WTC11 (cell line): ENCODE data around the gene BAK1. TPM values are rescaled to one million over a fixed set of nuclear protein-coding genes. Genes with fewer than 3 reads are reported as not detected.

ENCODE experiments used
- ATAC-seq: fragments of 200-7000 bp; cut with Tn5 transposase; 2 replicates; pipeline ENCODE4 v1.10.0; 2021; ENCODE audit warnings: mild to moderate bottlenecking, moderate library complexity
- CTCF ChIA-PET: fragments of 300-600 bp; sonication (Branson Sonifier 250); formaldehyde crosslinking; loops from one replicate; lab custom pipeline; 2021; ENCODE audit warnings: antibody characterized with exemption; lab: Charles Lee
- POLR2A ChIA-PET: fragments of 350-600 bp; sonication (Branson Sonifier 250); formaldehyde crosslinking; loops from one replicate; lab custom pipeline; 2021; ENCODE audit warnings: antibody characterized with exemption; lab: Charles Lee
- DNase-seq: peaks from one replicate; pipeline ENCODE4 v3.0.0; 2021; ENCODE audit warnings: low spot score
- H3K27ac Mint-ChIP-seq: 2 replicates; pipeline ENCODE4 v1.8.0; 2021; ENCODE audit warnings: mixed read lengths
- H3K27me3 Mint-ChIP-seq: 2 replicates; pipeline ENCODE4 v1.8.0; 2021; ENCODE audit warnings: low read depth, mild to moderate bottlenecking, moderate library complexity, mixed read lengths
- H3K36me3 Mint-ChIP-seq: 2 replicates; pipeline ENCODE4 v1.8.0; 2021; ENCODE audit warnings: mixed read lengths
- H3K4me1 Mint-ChIP-seq: 2 replicates; pipeline ENCODE4 v1.8.0; 2022; ENCODE audit warnings: mixed read lengths
- H3K4me3 Mint-ChIP-seq: 2 replicates; pipeline ENCODE4 v1.8.0; 2021; ENCODE audit warnings: mild to moderate bottlenecking, moderate library complexity, mixed read lengths
- H3K9me3 Mint-ChIP-seq: 2 replicates; pipeline ENCODE4 v1.8.0; 2021; ENCODE audit warnings: mixed read lengths
- AR ChIP-seq: fragments of 250-450 bp; sonication (Bioruptor Pico); IDR thresholded peaks from 2 replicates; pipeline ENCODE4 v1.9.0; 2021; ENCODE audit warnings: mild to moderate bottlenecking
- ATF1 ChIP-seq: sonication (generic); formaldehyde crosslinking; IDR thresholded peaks from 2 replicates; pipeline ENCODE4 v1.8.1; 2023; ENCODE audit warnings: mild to moderate bottlenecking, moderate library complexity, missing genetic modification reagents
- E2F5 ChIP-seq: sonication (generic); formaldehyde crosslinking; IDR thresholded peaks from 2 replicates; pipeline ENCODE4 v1.8.1; 2022; ENCODE audit warnings: mild to moderate bottlenecking, moderate library complexity, missing genetic modification reagents
- FOXP4 ChIP-seq: sonication (generic); formaldehyde crosslinking; IDR thresholded peaks from 2 replicates; pipeline ENCODE4 v1.8.0; 2022; ENCODE audit warnings: mild to moderate bottlenecking, missing genetic modification reagents
- GABPB1 ChIP-seq: sonication (generic); formaldehyde crosslinking; IDR thresholded peaks from 2 replicates; pipeline ENCODE4 v1.8.1; 2023; ENCODE audit warnings: mild to moderate bottlenecking, missing genetic modification reagents
- PRDM15 ChIP-seq: sonication (generic); formaldehyde crosslinking; IDR thresholded peaks from 2 replicates; pipeline ENCODE4 v1.8.0; 2022; ENCODE audit warnings: missing genetic modification reagents
- ZBTB43 ChIP-seq: sonication (generic); formaldehyde crosslinking; IDR thresholded peaks from 2 replicates; pipeline ENCODE4 v1.8.1; 2023; ENCODE audit warnings: mild to moderate bottlenecking, missing genetic modification reagents
- ZNF121 ChIP-seq: sonication (generic); formaldehyde crosslinking; IDR thresholded peaks from 2 replicates; pipeline ENCODE4 v1.8.0; 2023; ENCODE audit warnings: missing genetic modification reagents
- ZNF317 ChIP-seq: sonication (generic); formaldehyde crosslinking; IDR thresholded peaks from 2 replicates; pipeline ENCODE4 v1.8.1; 2023; ENCODE audit warnings: low read depth, mild to moderate bottlenecking, moderate library complexity, missing genetic modification reagents, borderline replicate concordance
- total RNA-seq: library from RNA; stranded (reverse); gene quantifications from 3 replicates; pipeline ENCODE4 v1.2.3, GENCODE V29; 2021

BAK1 gene
- total RNA-seq, 1 experiment from 2014 or later, result 40.5 TPM

GRCh38 chr6:33613795-33614168 is 33.7 kb upstream of the BAK1 start:
- ATAC-seq (no peak), DNase-seq (no peak)
- ChIA-PET POLR2A (no interaction called here), CTCF (interaction anchor here (1.0 to 1.2 kb wide), 2 partner anchors 19 to 87 kb away, joined by 3 read pairs; no protein-coding TSS in a partner anchor)
- no peaks in the 10 kb centered on the region for H3K36me3 Mint-ChIP-seq
- TF ChIP-seq FOXP4 (CRISPR knock-in tag) (no peak), ATF1 (CRISPR knock-in tag) (no peak)
- no peak overlapping the region for H3K4me3 Mint-ChIP-seq
- H3K4me1 Mint-ChIP-seq, result peaks cover 28% of the 10 kb centered on the region
- H3K9me3 Mint-ChIP-seq, result no peaks in the 10 kb centered on the region
- no peak overlapping the region for H3K27ac Mint-ChIP-seq
- H3K27me3 Mint-ChIP-seq, result peaks cover 11% of the 10 kb centered on the region; the same call in 1 of the 2 replicates

GRCh38 chr6:33613146-33613794 is 33.2 kb upstream of the BAK1 start:
- Mint-ChIP-seq H3K27me3 (peaks cover 6% of the 10 kb centered on the region; the same call in 1 of the 2 replicates), H3K4me1 (peaks cover 28% of the 10 kb centered on the region), H3K27ac (no peak overlapping the region), H3K36me3 (no peaks in the 10 kb centered on the region), H3K9me3 (no peaks in the 10 kb centered on the region), H3K4me3 (no peak overlapping the region)
- ChIA-PET CTCF (interaction anchor here (1.0 to 3.7 kb wide), 3 partner anchors 19 to 87 kb away, joined by 3 to 20 read pairs (median 3); no protein-coding TSS in a partner anchor), POLR2A (no interaction called here)
- no peak for ATAC-seq
- DNase-seq, result no peak
- TF ChIP-seq AR, result no peak
- peak; percentile 74; the same call in 1 of the 2 replicates for TF ChIP-seq GABPB1 (CRISPR knock-in tag)

GRCh38 chr6:33610779-33611732 is 31.0 kb upstream of the BAK1 start:
- no peaks in the 10 kb centered on the region for H3K9me3 Mint-ChIP-seq
- DNase-seq, result no peak
- H3K4me3 Mint-ChIP-seq, result no peak overlapping the region
- ChIA-PET POLR2A (no interaction called here), CTCF (interaction anchor here (0.5 to 3.7 kb wide), 10 partner anchors 9 to 363 kb away, joined by 3 to 20 read pairs (median 4); partner anchors contain the start of gene UQCC2)
- ATAC-seq, result peak; percentile 13
- no peak overlapping the region; the same call in 1 of the 2 replicates for H3K27ac Mint-ChIP-seq
- no peaks in the 10 kb centered on the region for H3K36me3 Mint-ChIP-seq
- peaks cover 45% of the 10 kb centered on the region for H3K4me1 Mint-ChIP-seq
- TF ChIP-seq ZBTB43 (CRISPR knock-in tag) (no peak), ZNF121 (CRISPR knock-in tag) (peak; percentile 41; the same call in 1 of the 2 replicates), E2F5 (CRISPR knock-in tag) (0 out of 2 replicates have a peak, but pooled peaks have one; percentile 13)
- peaks cover 4% of the 10 kb centered on the region; the same call in 1 of the 2 replicates for H3K27me3 Mint-ChIP-seq

- no peak overlapping the region for H3K4me3 Mint-ChIP-seq
Measured at GRCh38 chr6:33610067-33610466, 30.0 kb upstream of the BAK1 start.

More at GRCh38 chr6:33610067-33610466, 30.0 kb upstream of the BAK1 start:
- TF ChIP-seq ZNF317 (CRISPR knock-in tag) (no peak), PRDM15 (CRISPR knock-in tag) (peak; percentile 77)
- TF ChIP-seq, all 79 proteins: peak for 1
- ATAC-seq (no peak; the same call in 1 of the 2 replicates), DNase-seq (no peak)
- peaks cover 4% of the 10 kb centered on the region; the same call in 1 of the 2 replicates for H3K27me3 Mint-ChIP-seq
- H3K9me3 Mint-ChIP-seq, result peaks cover 4% of the 10 kb centered on the region
- peaks cover under 1% of the 10 kb centered on the region; the same call in 1 of the 2 replicates for H3K36me3 Mint-ChIP-seq
- ChIA-PET CTCF (interaction anchor here (0.8 to 3.7 kb wide), 5 partner anchors 10 to 90 kb away, joined by 3 to 20 read pairs (median 4); no protein-coding TSS in a partner anchor), POLR2A (no interaction called here)
- peaks cover 45% of the 10 kb centered on the region for H3K4me1 Mint-ChIP-seq
- H3K27ac Mint-ChIP-seq, result no peak overlapping the region
